Measurements from ENCODE around the gene SLIT3.

- no peak for TF ChIP-seq ZNF274 (IDR thresholded peaks at IDR 0.05; ENCODE audit: insufficient read depth, insufficient read length)
- no peak for TF ChIP-seq ZBTB40 (IDR thresholded peaks at IDR 0.05; ENCODE audit: borderline replicate concordance)
- no peak for TF ChIP-seq TCF12 (IDR thresholded peaks at IDR 0.05; ENCODE audit: low read depth, low read length)
- TF ChIP-seq NFIC (IDR thresholded peaks at IDR 0.05; ENCODE audit: low read depth, low read length), result no peak
- TF ChIP-seq RBBP5 (conservative IDR thresholded peaks at IDR 0.05), result no peak
- no peak for TF ChIP-seq CBX5 (IDR thresholded peaks at IDR 0.05; ENCODE audit: low read depth)
- TF ChIP-seq RB1 (IDR thresholded peaks at IDR 0.05; ENCODE audit: borderline replicate concordance), result no peak
- no peak for TF ChIP-seq CHD1 (IDR thresholded peaks at IDR 0.05; ENCODE audit: low read depth, low read length)
- TF ChIP-seq MYC (IDR thresholded peaks at IDR 0.05; ENCODE audit: insufficient read depth, insufficient read length, insufficient replicate concordance, low read length, severe bottlenecking), result no peak
- TF ChIP-seq ESRRA (IDR thresholded peaks at IDR 0.05; ENCODE audit: low read length), result no peak
- no peak for TF ChIP-seq REST (IDR thresholded peaks at IDR 0.05; ENCODE audit: low read depth, low read length)
- no peak for TF ChIP-seq NKRF (conservative IDR thresholded peaks at IDR 0.05)
- no peak for TF ChIP-seq HDAC6 (IDR thresholded peaks at IDR 0.05; ENCODE audit: unreplicated experiment)
- TF ChIP-seq CTCF (IDR thresholded peaks at IDR 0.05 in 2 of 3, conservative IDR thresholded peaks at IDR 0.05 in 1 of 3; ENCODE audit: control insufficient read depth in 2 of 3, extremely low read depth in 1 of 3, insufficient read depth in 1 of 3, low read depth in 3 of 3, low read length in 3 of 3), result no peak
Measured at GRCh38 chr5:168816661-168817060, 484.3 kb downstream of the SLIT3 start.
